ENCODE data around the gene SLC17A8. TPM values are rescaled to one million over a fixed set of nuclear protein-coding genes. Genes with fewer than 3 reads are reported as not detected.

Gene SLC17A8
- polyA plus RNA-seq, 1 donor from 2014 or later, result 0.22 TPM

DNA sequence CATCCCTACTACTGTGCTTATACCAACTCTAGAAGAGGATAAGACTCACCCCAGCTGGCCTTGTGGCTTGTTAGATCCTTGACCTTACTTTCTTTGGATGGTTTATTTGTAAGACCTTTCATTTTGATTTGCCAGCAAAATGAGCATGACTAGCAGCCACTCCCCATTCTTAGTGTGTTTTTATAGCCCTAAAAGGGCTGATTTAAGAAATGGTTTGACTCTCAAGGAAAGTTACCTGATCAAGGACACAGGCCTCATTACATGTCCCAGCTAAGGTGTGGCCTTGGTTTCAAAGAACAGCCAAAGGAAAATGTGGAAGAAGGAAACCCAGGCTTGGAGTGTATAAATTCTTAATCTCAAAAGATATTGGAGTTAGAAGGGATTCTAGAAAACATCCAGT is 41.4 kb downstream of the SLC17A8 start:
- Histone ChIP-seq H3K27me3 (ENCODE audit: insufficient read depth, low read depth, low read length) (no peaks in the 10 kb centered on the region), H3K27ac (ENCODE audit: low read length) (no peak overlapping the region), H3K9me2 (ENCODE audit: insufficient read depth, low read length) (no peaks in the 10 kb centered on the region), H3K4me2 (ENCODE audit: low read length) (no peak overlapping the region), H3K9ac (ENCODE audit: low read length) (no peak overlapping the region), H3K36me3 (ENCODE audit: insufficient read depth, low read length) (no peaks in the 10 kb centered on the region), H3F3A (ENCODE audit: insufficient read depth, low read length, poor library complexity, severe bottlenecking) (no peaks in the 10 kb centered on the region), H4K20me1 (ENCODE audit: insufficient read depth) (no peaks in the 10 kb centered on the region), H3K4me3 (ENCODE audit: low read length) (no peak overlapping the region), H2AFZ (ENCODE audit: low read depth, low read length) (no peak overlapping the region), H3K9me3 (ENCODE audit: low read length) (no peaks in the 10 kb centered on the region), H3K79me2 (replicated peaks; ENCODE audit: insufficient read depth, low read length) (no peaks in the 10 kb centered on the region)
- TF ChIP-seq RAD21 (conservative IDR thresholded peaks at IDR 0.05), result no peak
- TF ChIP-seq, protein P1, sequence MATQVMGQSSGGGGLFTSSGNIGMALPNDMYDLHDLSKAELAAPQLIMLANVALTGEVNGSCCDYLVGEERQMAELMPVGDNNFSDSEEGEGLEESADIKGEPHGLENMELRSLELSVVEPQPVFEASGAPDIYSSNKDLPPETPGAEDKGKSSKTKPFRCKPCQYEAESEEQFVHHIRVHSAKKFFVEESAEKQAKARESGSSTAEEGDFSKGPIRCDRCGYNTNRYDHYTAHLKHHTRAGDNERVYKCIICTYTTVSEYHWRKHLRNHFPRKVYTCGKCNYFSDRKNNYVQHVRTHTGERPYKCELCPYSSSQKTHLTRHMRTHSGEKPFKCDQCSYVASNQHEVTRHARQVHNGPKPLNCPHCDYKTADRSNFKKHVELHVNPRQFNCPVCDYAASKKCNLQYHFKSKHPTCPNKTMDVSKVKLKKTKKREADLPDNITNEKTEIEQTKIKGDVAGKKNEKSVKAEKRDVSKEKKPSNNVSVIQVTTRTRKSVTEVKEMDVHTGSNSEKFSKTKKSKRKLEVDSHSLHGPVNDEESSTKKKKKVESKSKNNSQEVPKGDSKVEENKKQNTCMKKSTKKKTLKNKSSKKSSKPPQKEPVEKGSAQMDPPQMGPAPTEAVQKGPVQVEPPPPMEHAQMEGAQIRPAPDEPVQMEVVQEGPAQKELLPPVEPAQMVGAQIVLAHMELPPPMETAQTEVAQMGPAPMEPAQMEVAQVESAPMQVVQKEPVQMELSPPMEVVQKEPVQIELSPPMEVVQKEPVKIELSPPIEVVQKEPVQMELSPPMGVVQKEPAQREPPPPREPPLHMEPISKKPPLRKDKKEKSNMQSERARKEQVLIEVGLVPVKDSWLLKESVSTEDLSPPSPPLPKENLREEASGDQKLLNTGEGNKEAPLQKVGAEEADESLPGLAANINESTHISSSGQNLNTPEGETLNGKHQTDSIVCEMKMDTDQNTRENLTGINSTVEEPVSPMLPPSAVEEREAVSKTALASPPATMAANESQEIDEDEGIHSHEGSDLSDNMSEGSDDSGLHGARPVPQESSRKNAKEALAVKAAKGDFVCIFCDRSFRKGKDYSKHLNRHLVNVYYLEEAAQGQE (IDR thresholded peaks at IDR 0.05; ENCODE audit: borderline replicate concordance), result no peak
- TF ChIP-seq SMC3 (conservative IDR thresholded peaks at IDR 0.05; ENCODE audit: poor library complexity), result no peak
- no peak for TF ChIP-seq TAF1 (IDR thresholded peaks at IDR 0.05; ENCODE audit: low read depth)
- no peak for TF ChIP-seq MXI1 (conservative IDR thresholded peaks at IDR 0.05; ENCODE audit: poor library complexity, severe bottlenecking)
- TF ChIP-seq POLR2AphosphoS5 (IDR thresholded peaks at IDR 0.05), result no peak
- TF ChIP-seq EZH2 (IDR thresholded peaks at IDR 0.05; ENCODE audit: borderline replicate concordance, insufficient read depth, low read length, poor library complexity, severe bottlenecking), result no peak
- TF ChIP-seq, protein P2, sequence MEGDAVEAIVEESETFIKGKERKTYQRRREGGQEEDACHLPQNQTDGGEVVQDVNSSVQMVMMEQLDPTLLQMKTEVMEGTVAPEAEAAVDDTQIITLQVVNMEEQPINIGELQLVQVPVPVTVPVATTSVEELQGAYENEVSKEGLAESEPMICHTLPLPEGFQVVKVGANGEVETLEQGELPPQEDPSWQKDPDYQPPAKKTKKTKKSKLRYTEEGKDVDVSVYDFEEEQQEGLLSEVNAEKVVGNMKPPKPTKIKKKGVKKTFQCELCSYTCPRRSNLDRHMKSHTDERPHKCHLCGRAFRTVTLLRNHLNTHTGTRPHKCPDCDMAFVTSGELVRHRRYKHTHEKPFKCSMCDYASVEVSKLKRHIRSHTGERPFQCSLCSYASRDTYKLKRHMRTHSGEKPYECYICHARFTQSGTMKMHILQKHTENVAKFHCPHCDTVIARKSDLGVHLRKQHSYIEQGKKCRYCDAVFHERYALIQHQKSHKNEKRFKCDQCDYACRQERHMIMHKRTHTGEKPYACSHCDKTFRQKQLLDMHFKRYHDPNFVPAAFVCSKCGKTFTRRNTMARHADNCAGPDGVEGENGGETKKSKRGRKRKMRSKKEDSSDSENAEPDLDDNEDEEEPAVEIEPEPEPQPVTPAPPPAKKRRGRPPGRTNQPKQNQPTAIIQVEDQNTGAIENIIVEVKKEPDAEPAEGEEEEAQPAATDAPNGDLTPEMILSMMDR (IDR thresholded peaks at IDR 0.05; ENCODE audit: poor library complexity, severe bottlenecking), result no peak
- TF ChIP-seq EP300 (conservative IDR thresholded peaks at IDR 0.05; ENCODE audit: poor library complexity, severe bottlenecking), result no peak

DNA sequence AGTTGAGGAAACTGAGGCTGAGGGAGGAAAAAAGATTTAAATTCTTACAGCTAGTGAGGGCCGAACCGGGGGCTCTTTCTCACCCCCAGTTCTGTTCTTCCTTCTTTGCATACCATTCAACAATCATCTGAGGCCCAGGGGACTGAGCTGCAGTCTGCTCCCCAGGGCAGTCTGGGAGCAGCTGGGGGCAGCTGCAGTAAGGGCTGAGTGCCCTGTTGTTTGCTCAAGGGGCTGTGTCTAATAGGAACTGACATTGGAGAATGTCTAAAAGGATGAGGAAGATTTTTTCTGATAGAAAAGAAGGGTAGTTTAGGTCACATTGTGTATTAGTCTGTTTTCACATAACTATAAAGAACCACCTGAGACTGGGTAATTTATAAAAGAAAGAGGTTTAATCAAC is 42.2 kb downstream of the SLC17A8 start:
- H2AFZ ChIP-seq (ENCODE audit: low read depth, low read length), result no peak overlapping the region
- H3K4me3 ChIP-seq (ENCODE audit: low read length), result no peak overlapping the region
- H3K79me2 ChIP-seq (replicated peaks; ENCODE audit: insufficient read depth, low read length), result no peaks in the 10 kb centered on the region
- no peak for TF ChIP-seq POLR2AphosphoS5 (IDR thresholded peaks at IDR 0.05)
- TF ChIP-seq, protein P1 (IDR thresholded peaks at IDR 0.05; ENCODE audit: borderline replicate concordance), result no peak
- TF ChIP-seq SMC3 (conservative IDR thresholded peaks at IDR 0.05; ENCODE audit: poor library complexity), result no peak
- no peak for TF ChIP-seq EZH2 (IDR thresholded peaks at IDR 0.05; ENCODE audit: borderline replicate concordance, insufficient read depth, low read length, poor library complexity, severe bottlenecking)
- TF ChIP-seq EP300 (conservative IDR thresholded peaks at IDR 0.05; ENCODE audit: poor library complexity, severe bottlenecking), result no peak
- TF ChIP-seq RAD21 (conservative IDR thresholded peaks at IDR 0.05), result no peak
- TF ChIP-seq MXI1 (conservative IDR thresholded peaks at IDR 0.05; ENCODE audit: poor library complexity, severe bottlenecking), result no peak
- TF ChIP-seq TAF1 (IDR thresholded peaks at IDR 0.05; ENCODE audit: low read depth), result no peak
- TF ChIP-seq, protein P2 (IDR thresholded peaks at IDR 0.05; ENCODE audit: poor library complexity, severe bottlenecking), result no peak
- H3K27me3 ChIP-seq (ENCODE audit: insufficient read depth, low read depth, low read length), result no peaks in the 10 kb centered on the region
- H3K9me2 ChIP-seq (ENCODE audit: insufficient read depth, low read length), result no peaks in the 10 kb centered on the region
- no peaks in the 10 kb centered on the region for H3K36me3 ChIP-seq (ENCODE audit: insufficient read depth, low read length)
- no peaks in the 10 kb centered on the region for H4K20me1 ChIP-seq (ENCODE audit: insufficient read depth)
- H3K4me2 ChIP-seq (ENCODE audit: low read length), result no peak overlapping the region
- no peaks in the 10 kb centered on the region for H3K9me3 ChIP-seq (ENCODE audit: low read length)
- H3K27ac ChIP-seq (ENCODE audit: low read length), result no peak overlapping the region
- H3K9ac ChIP-seq (ENCODE audit: low read length), result no peak overlapping the region
- no peaks in the 10 kb centered on the region for H3F3A ChIP-seq (ENCODE audit: insufficient read depth, low read length, poor library complexity, severe bottlenecking)
